ENCODE measurements around the gene KLHL40. TPM values are rescaled to one million over a fixed set of nuclear protein-coding genes. Genes with fewer than 3 reads are reported as not detected.

KLHL40 gene
- total RNA-seq, 4 donors from 2014 or later, result 0.27 TPM; not detected in 3

GRCh38 chr3:42706721-42707619 lies 21.6 kb downstream of the KLHL40 start:
- Histone ChIP-seq H3K36me3 (no peaks in the 10 kb centered on the region), H3K4me3 (no peak overlapping the region), H3K27ac (no peak overlapping the region), H3K27me3 (no peaks in the 10 kb centered on the region), H3K9me3 (no peaks in the 10 kb centered on the region), H3K4me1 (no peaks in the 10 kb centered on the region)
- no peak for DNase-seq
- in situ Hi-C loops (cut with MboI; ENCODE audit: low pct_ligation_motif_present in 1 of 4, low pct_unique_long_range_greater_than_20kb in 1 of 4, low sequenced_read_pairs in 3 of 4), result no loop called here
- intact Hi-C loops (cut with DNase I; ENCODE audit: low total_unique reads), result no loop called here
- TF ChIP-seq, protein P1, sequence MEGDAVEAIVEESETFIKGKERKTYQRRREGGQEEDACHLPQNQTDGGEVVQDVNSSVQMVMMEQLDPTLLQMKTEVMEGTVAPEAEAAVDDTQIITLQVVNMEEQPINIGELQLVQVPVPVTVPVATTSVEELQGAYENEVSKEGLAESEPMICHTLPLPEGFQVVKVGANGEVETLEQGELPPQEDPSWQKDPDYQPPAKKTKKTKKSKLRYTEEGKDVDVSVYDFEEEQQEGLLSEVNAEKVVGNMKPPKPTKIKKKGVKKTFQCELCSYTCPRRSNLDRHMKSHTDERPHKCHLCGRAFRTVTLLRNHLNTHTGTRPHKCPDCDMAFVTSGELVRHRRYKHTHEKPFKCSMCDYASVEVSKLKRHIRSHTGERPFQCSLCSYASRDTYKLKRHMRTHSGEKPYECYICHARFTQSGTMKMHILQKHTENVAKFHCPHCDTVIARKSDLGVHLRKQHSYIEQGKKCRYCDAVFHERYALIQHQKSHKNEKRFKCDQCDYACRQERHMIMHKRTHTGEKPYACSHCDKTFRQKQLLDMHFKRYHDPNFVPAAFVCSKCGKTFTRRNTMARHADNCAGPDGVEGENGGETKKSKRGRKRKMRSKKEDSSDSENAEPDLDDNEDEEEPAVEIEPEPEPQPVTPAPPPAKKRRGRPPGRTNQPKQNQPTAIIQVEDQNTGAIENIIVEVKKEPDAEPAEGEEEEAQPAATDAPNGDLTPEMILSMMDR (IDR thresholded peaks at IDR 0.05), result no peak
- TF ChIP-seq POLR2AphosphoS5 (IDR thresholded peaks at IDR 0.05) (no peak), POLR2A (IDR thresholded peaks at IDR 0.05) (no peak), EP300 (IDR thresholded peaks at IDR 0.05; ENCODE audit: low read depth) (no peak)
- 70 to 74% methylated on average over 4 to 6 of the region's 7 CpGs for WGBS, 2 donors (ENCODE audit: low coverage in 1 of 2)

- H3K9me3 ChIP-seq, result no peaks in the 10 kb centered on the region
- no peaks in the 10 kb centered on the region for H3K27me3 ChIP-seq
- 71% methylated on average over 8 of the region's 8 CpGs; no CpG with 5 or more reads in 1 of the 2 donors for WGBS, 2 donors (ENCODE audit: low coverage in 1 of 2)
- no peaks in the 10 kb centered on the region for H3K4me1 ChIP-seq
- intact Hi-C loops (cut with DNase I; ENCODE audit: low total_unique reads) (no loop called here), in situ Hi-C loops (cut with MboI; ENCODE audit: low pct_ligation_motif_present in 1 of 4, low pct_unique_long_range_greater_than_20kb in 1 of 4, low sequenced_read_pairs in 3 of 4) (no loop called here)
- no peak for DNase-seq
- TF ChIP-seq POLR2A (IDR thresholded peaks at IDR 0.05) (no peak), POLR2AphosphoS5 (IDR thresholded peaks at IDR 0.05) (no peak), EP300 (IDR thresholded peaks at IDR 0.05; ENCODE audit: low read depth) (no peak)
- TF ChIP-seq, protein P1 (IDR thresholded peaks at IDR 0.05), result no peak
- no peak overlapping the region for H3K27ac ChIP-seq
- H3K36me3 ChIP-seq, result no peaks in the 10 kb centered on the region
- H3K4me3 ChIP-seq, result no peak overlapping the region
These were observed 22.5 kb downstream of the KLHL40 start for GRCh38 chr3:42707620-42708355.

- intact Hi-C loops (cut with DNase I; ENCODE audit: low total_unique reads), result no loop called here
- Histone ChIP-seq H3K27me3 (no peaks in the 10 kb centered on the region), H3K27ac (no peak overlapping the region), H3K4me1 (no peaks in the 10 kb centered on the region), H3K4me3 (no peak overlapping the region), H3K9me3 (no peaks in the 10 kb centered on the region), H3K36me3 (no peaks in the 10 kb centered on the region)
- WGBS, 2 donors (ENCODE audit: low coverage in 1 of 2), result 80 to 84% methylated on average over 2 to 10 of the region's 10 CpGs
- in situ Hi-C loops (cut with MboI; ENCODE audit: low pct_ligation_motif_present in 1 of 4, low pct_unique_long_range_greater_than_20kb in 1 of 4, low sequenced_read_pairs in 3 of 4), result no loop called here
- TF ChIP-seq, protein P1 (IDR thresholded peaks at IDR 0.05), result no peak
- no peak for TF ChIP-seq POLR2A (IDR thresholded peaks at IDR 0.05)
- TF ChIP-seq EP300 (IDR thresholded peaks at IDR 0.05; ENCODE audit: low read depth), result no peak
- TF ChIP-seq POLR2AphosphoS5 (IDR thresholded peaks at IDR 0.05), result no peak
- no peak for DNase-seq
These were observed 23.3 kb downstream of the KLHL40 start for GRCh38 chr3:42708611-42709151.

DNA sequence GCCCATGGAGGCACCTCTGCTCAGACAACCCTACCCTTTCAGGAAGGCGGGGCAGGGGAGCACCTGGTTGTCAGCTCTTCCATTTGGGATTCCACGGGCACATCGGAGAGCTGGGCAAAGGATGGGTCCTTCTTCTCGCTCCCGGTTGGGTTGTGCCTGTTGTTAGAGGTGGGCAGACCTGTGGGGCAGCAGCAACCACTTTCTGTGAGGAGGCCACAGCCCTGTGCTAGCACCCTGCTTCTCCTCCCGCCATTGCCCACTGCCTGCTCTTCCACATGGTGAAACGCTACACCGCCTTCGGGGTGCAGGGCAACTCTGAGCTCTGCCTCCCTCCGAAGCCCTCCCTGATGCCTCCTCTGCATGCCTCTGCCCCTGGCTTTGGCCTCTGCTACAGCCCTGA lies 24.3 kb downstream of the KLHL40 start:
- intact Hi-C loops (cut with DNase I; ENCODE audit: low total_unique reads), result no loop called here
- 87 to 100% methylated on average over 1 to 10 of the region's 10 CpGs for WGBS, 2 donors (ENCODE audit: low coverage in 1 of 2)
- DNase-seq, result no peak

More for the DNA sequence above, 24.3 kb downstream of the KLHL40 start:
- H3K4me1 ChIP-seq, result no peaks in the 10 kb centered on the region
- in situ Hi-C loops (cut with MboI; ENCODE audit: low pct_ligation_motif_present in 1 of 4, low pct_unique_long_range_greater_than_20kb in 1 of 4, low sequenced_read_pairs in 3 of 4), result no loop called here
- no peaks in the 10 kb centered on the region for H3K27me3 ChIP-seq
- no peaks in the 10 kb centered on the region for H3K36me3 ChIP-seq
- H3K4me3 ChIP-seq, result no peak overlapping the region
- no peaks in the 10 kb centered on the region for H3K9me3 ChIP-seq
- TF ChIP-seq POLR2AphosphoS5 (IDR thresholded peaks at IDR 0.05) (no peak), POLR2A (IDR thresholded peaks at IDR 0.05) (no peak), EP300 (IDR thresholded peaks at IDR 0.05; ENCODE audit: low read depth) (no peak)
- TF ChIP-seq, protein P1 (IDR thresholded peaks at IDR 0.05), result no peak
- H3K27ac ChIP-seq, result no peak overlapping the region
